Uterus (tissue), 2 donors: ENCODE data around the gene CDT1.

Experiments used
- POLR2A ChIP-seq, 2 donors: fragments of 450-650 bp; IDR thresholded peaks; one replicate each; pipeline ENCODE4 v1.6.1; 2016; ENCODE audit warnings: antibody characterized with exemption in 2 of 2, mild to moderate bottlenecking in 1 of 2, moderate library complexity in 1 of 2
- TF ChIP-seq, protein P1 (sequence below), 4 experiments: fragments of 200-600 bp in 2 of 4; fragments of 450-650 bp in 2 of 4; sonication (generic) in 2 of 4; IDR thresholded peaks; one replicate each; pipeline ENCODE4 v1.5.1; 2016 to 2019; ENCODE audit warnings: antibody characterized with exemption in 4 of 4, mild to moderate bottlenecking in 2 of 4, moderate library complexity in 1 of 4

DNA sequence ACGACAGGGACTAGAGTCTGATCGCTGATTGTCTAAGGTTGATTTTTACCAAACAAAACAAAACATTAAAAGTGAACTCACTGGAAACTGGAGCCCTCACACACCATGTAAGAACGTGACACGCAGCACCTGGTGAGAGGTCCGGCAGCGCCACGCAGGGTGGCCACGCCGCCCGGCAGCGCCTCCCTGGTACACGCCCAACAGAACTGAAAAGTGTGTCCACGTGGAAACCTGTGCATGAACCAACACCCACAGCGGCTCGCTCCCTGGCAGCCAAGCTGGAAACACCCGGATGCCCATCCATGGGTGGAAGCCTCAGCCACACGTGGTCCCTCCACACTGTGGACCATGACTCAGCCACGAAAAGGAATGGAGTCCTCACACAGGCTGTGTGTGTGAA lies 44.1 kb downstream of the CDT1 start:
- no peak for TF ChIP-seq POLR2A (IDR thresholded peaks at IDR 0.05)
- TF ChIP-seq, protein P1, sequence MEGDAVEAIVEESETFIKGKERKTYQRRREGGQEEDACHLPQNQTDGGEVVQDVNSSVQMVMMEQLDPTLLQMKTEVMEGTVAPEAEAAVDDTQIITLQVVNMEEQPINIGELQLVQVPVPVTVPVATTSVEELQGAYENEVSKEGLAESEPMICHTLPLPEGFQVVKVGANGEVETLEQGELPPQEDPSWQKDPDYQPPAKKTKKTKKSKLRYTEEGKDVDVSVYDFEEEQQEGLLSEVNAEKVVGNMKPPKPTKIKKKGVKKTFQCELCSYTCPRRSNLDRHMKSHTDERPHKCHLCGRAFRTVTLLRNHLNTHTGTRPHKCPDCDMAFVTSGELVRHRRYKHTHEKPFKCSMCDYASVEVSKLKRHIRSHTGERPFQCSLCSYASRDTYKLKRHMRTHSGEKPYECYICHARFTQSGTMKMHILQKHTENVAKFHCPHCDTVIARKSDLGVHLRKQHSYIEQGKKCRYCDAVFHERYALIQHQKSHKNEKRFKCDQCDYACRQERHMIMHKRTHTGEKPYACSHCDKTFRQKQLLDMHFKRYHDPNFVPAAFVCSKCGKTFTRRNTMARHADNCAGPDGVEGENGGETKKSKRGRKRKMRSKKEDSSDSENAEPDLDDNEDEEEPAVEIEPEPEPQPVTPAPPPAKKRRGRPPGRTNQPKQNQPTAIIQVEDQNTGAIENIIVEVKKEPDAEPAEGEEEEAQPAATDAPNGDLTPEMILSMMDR (IDR thresholded peaks at IDR 0.05): no peak
